Panc1 (cell line): Measurements from ENCODE around the gene MAPK14. TPM values are rescaled to one million over a fixed set of nuclear protein-coding genes. Genes with fewer than 3 reads are reported as not detected.

Experiments used
- ATAC-seq: fragments of 200-7000 bp; cut with Tn5 transposase; 2 replicates; pipeline ENCODE4 v1.9.1; 2020; ENCODE audit warnings: mild to moderate bottlenecking, moderate library complexity
- BruUV-seq: library from RNA; stranded (reverse); fragments of 400-500 nt; replicated peaks from 2 replicates; lab custom pipeline; 2021; lab: Mats Ljungman, UMichigan
- CTCF ChIA-PET: fragments of 300-600 bp; sonication (Branson Sonifier 250); formaldehyde crosslinking; loops from one replicate; lab custom pipeline; 2022; ENCODE audit warnings: antibody characterized with exemption; lab: Charles Lee
- POLR2A ChIA-PET: fragments of 300-600 bp; sonication (Branson Sonifier 250); formaldehyde crosslinking; loops from one replicate; lab custom pipeline; 2022; ENCODE audit warnings: antibody characterized with exemption; lab: Charles Lee
- DNase-seq: peaks from one replicate; pipeline ENCODE4 v3.0.0-alpha.2; 2010; ENCODE audit warnings: low read depth, low spot score
- H3K27ac ChIP-seq: 2 replicates; pipeline ENCODE4 v1.5.1; 2011; ENCODE audit warnings: mild to moderate bottlenecking, low read length, inconsistent platforms
- H3K27me3 ChIP-seq: fragments of 200-500 bp; sonication (Bioruptor generic); 2 replicates; pipeline ENCODE4 v1.6.0; 2014; ENCODE audit warnings: low read length, inconsistent platforms; ENCODE audit not compliant: control insufficient read depth, insufficient read depth
- H3K36me3 ChIP-seq: fragments of 200-500 bp; sonication (Bioruptor generic); 2 replicates; pipeline ENCODE4 v1.5.1; 2014; ENCODE audit warnings: inconsistent platforms, mild to moderate bottlenecking, low read length, moderate library complexity; ENCODE audit not compliant: control insufficient read depth, insufficient read depth
- H3K4me1 ChIP-seq: 2 replicates; pipeline ENCODE4 v1.5.1; 2011; ENCODE audit warnings: inconsistent platforms, mild to moderate bottlenecking, low read length, moderate library complexity; ENCODE audit not compliant: control insufficient read depth, insufficient read depth
- H3K4me3 ChIP-seq, 2 experiments: 2 replicates each; pipeline ENCODE4 v1.5.1; 2011 to 2012; ENCODE audit warnings: low read depth in 2 of 2, low read length in 2 of 2, mild to moderate bottlenecking in 2 of 2, inconsistent platforms in 1 of 2, moderate library complexity in 1 of 2
- H3K9me3 ChIP-seq: fragments of 200-500 bp; sonication (Bioruptor generic); 2 replicates; pipeline ENCODE4 v1.5.1; 2014; ENCODE audit warnings: low read depth, mild to moderate bottlenecking, inconsistent platforms, low read length, moderate library complexity; ENCODE audit not compliant: control insufficient read depth, insufficient read depth
- POLR2AphosphoS5 ChIP-seq: IDR thresholded peaks from 2 replicates; pipeline ENCODE4 v1.6.1; 2012; ENCODE audit warnings: mild to moderate bottlenecking, low read depth, low read length, moderate library complexity
- SIN3A ChIP-seq: IDR thresholded peaks from 2 replicates; pipeline ENCODE4 v1.6.1; 2012; ENCODE audit warnings: low read depth, mild to moderate bottlenecking, low read length, moderate library complexity, borderline replicate concordance; ENCODE audit not compliant: insufficient read depth
- TCF7L2 ChIP-seq: IDR thresholded peaks from 2 replicates; pipeline ENCODE4 v1.6.1; 2011; ENCODE audit warnings: mild to moderate bottlenecking, low read depth, low read length, inconsistent platforms
- in situ Hi-C: cut with HindIII; loops from 2 replicates; pipeline ENCODE4 v1.10.0; 2016; ENCODE audit warnings: low sequenced_read_pairs, low pct_unique_long_range_greater_than_20kb
- intact Hi-C: fragments of 100-400 bp; cut with micrococcal nuclease; formaldehyde crosslinking; loops from one replicate; pipeline ENCODE4 v1.10.0; 2022; ENCODE audit not compliant: unreplicated experiment
- total RNA-seq: library from RNA; stranded (reverse); gene quantifications from one replicate; pipeline ENCODE4 v1.2.1, GENCODE V29; 2021; ENCODE audit not compliant: unreplicated experiment
- TF ChIP-seq, protein P1 (sequence below): fragments of 450-650 bp; IDR thresholded peaks from 2 replicates; pipeline ENCODE4 v1.5.1; 2017; ENCODE audit warnings: mild to moderate bottlenecking
- TF ChIP-seq, protein P2 (sequence below), 2 experiments: IDR thresholded peaks; 2 replicates each; pipeline ENCODE4 v1.6.1; 2011 to 2012; ENCODE audit warnings: low read depth in 2 of 2, control low read depth in 1 of 2, low read length in 1 of 2, mild to moderate bottlenecking in 1 of 2, moderate library complexity in 1 of 2; ENCODE audit not compliant: insufficient read depth in 1 of 2

The MAPK14 gene
- total RNA-seq, 1 experiment from 2014 or later = 42.3 TPM

DNA sequence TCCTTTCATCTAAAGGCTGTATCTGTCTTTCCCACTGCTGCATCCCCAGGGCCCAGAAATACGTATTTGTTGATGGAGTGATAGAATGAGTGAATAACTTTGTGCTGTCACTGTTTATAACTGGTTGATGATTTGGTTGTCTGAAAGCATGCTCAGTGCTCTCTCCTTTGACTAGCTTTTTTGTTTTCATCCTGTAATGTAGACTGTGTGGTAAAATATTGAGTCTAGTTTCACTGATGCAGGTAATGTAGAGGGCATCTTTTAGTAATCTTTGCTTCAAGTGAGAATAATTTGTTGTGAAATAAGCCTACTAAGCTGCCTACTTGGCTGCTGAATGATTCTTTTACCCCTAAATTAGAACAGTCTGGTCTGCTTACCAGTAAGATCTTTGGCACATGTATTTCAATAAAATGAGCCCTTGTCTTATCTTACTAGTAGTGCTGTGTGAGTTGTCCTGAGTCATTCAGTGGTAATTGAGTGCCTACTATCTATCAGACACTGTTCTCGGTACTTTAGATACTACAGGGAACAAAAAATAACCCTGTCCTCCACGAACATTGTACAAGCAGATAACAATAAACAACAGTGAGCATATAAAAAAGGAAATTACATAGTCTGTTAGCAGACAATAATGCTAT lies 39.9 kb downstream of the MAPK14 start:
- H3K4me1 ChIP-seq = no peaks in the 10 kb centered on the region
- CTCF ChIA-PET = interaction anchor here (0.8 kb wide), 1 partner anchor 39 kb away, joined by 3 read pairs; no protein-coding TSS in a partner anchor
- no peaks in the 10 kb centered on the region for H3K36me3 ChIP-seq
- POLR2A ChIA-PET = no interaction called here
- ATAC-seq (no peak), DNase-seq (no peak)
- intact Hi-C loops = no loop called here
- H3K4me3 ChIP-seq = no peak overlapping the region
- no peaks in the 10 kb centered on the region for H3K9me3 ChIP-seq
- in situ Hi-C loops = no loop called here
- TF ChIP-seq TCF7L2 (no peak), POLR2AphosphoS5 (no peak), SIN3A (no peak)
- TF ChIP-seq, protein P1, sequence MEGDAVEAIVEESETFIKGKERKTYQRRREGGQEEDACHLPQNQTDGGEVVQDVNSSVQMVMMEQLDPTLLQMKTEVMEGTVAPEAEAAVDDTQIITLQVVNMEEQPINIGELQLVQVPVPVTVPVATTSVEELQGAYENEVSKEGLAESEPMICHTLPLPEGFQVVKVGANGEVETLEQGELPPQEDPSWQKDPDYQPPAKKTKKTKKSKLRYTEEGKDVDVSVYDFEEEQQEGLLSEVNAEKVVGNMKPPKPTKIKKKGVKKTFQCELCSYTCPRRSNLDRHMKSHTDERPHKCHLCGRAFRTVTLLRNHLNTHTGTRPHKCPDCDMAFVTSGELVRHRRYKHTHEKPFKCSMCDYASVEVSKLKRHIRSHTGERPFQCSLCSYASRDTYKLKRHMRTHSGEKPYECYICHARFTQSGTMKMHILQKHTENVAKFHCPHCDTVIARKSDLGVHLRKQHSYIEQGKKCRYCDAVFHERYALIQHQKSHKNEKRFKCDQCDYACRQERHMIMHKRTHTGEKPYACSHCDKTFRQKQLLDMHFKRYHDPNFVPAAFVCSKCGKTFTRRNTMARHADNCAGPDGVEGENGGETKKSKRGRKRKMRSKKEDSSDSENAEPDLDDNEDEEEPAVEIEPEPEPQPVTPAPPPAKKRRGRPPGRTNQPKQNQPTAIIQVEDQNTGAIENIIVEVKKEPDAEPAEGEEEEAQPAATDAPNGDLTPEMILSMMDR = no peak
- TF ChIP-seq, protein P2, sequence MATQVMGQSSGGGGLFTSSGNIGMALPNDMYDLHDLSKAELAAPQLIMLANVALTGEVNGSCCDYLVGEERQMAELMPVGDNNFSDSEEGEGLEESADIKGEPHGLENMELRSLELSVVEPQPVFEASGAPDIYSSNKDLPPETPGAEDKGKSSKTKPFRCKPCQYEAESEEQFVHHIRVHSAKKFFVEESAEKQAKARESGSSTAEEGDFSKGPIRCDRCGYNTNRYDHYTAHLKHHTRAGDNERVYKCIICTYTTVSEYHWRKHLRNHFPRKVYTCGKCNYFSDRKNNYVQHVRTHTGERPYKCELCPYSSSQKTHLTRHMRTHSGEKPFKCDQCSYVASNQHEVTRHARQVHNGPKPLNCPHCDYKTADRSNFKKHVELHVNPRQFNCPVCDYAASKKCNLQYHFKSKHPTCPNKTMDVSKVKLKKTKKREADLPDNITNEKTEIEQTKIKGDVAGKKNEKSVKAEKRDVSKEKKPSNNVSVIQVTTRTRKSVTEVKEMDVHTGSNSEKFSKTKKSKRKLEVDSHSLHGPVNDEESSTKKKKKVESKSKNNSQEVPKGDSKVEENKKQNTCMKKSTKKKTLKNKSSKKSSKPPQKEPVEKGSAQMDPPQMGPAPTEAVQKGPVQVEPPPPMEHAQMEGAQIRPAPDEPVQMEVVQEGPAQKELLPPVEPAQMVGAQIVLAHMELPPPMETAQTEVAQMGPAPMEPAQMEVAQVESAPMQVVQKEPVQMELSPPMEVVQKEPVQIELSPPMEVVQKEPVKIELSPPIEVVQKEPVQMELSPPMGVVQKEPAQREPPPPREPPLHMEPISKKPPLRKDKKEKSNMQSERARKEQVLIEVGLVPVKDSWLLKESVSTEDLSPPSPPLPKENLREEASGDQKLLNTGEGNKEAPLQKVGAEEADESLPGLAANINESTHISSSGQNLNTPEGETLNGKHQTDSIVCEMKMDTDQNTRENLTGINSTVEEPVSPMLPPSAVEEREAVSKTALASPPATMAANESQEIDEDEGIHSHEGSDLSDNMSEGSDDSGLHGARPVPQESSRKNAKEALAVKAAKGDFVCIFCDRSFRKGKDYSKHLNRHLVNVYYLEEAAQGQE (IDR thresholded peaks at IDR 0.05; ENCODE audit: insufficient read depth in 1 of 2, low read depth in 2 of 2, low read length in 1 of 2) = no peak
- H3K27me3 ChIP-seq = no peaks in the 10 kb centered on the region
- no TSS peak for BruUV-seq
- no peak overlapping the region for H3K27ac ChIP-seq

DNA sequence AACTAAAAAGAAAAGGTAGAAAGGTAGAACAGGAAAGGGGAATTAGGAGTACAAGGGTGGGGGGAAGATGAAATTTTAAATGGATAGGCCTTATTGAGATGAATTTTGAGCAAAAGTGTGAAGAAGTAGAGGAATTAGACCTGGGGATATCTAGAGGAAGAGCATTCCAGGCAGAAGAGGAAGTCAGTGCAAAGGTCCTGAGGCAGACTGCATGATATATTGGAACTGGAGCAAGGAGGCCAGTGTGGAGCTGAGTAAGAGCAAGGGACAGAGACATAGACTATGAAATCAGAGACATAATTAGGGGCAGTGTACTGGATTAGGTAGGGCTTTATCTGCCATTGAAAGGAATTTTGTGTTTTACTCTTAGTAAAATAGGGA lies 40.4 kb downstream of the MAPK14 start:
- Histone ChIP-seq H3K36me3 (no peaks in the 10 kb centered on the region), H3K27ac (no peak overlapping the region), H3K9me3 (no peaks in the 10 kb centered on the region), H3K4me3 (no peak overlapping the region), H3K27me3 (no peaks in the 10 kb centered on the region), H3K4me1 (no peaks in the 10 kb centered on the region)
- ATAC-seq (no peak), DNase-seq (no peak)
- no TSS peak for BruUV-seq
- POLR2A ChIA-PET = no interaction called here
- in situ Hi-C loops (no loop called here), intact Hi-C loops (no loop called here)
- TF ChIP-seq, protein P2 (IDR thresholded peaks at IDR 0.05; ENCODE audit: insufficient read depth in 1 of 2, low read depth in 2 of 2, low read length in 1 of 2) = no peak
- TF ChIP-seq, protein P1 = no peak
- TF ChIP-seq POLR2AphosphoS5 = no peak
- no peak for TF ChIP-seq TCF7L2
- no peak for TF ChIP-seq SIN3A
- CTCF ChIA-PET = no interaction called here
